ENCODE results near the gene SCNN1B. TPM values are rescaled to one million over a fixed set of nuclear protein-coding genes. Genes with fewer than 3 reads are reported as not detected.
"Not testable (repeated sequence)": the region's sequence is repeated elsewhere in the genome, so short reads cannot be mapped to it uniquely, and the experiment has no call there.

The SCNN1B gene
- total and polyA plus RNA-seq, 9 donors: 0.13 to 2.5 (median 1.0) TPM; not detected in 1

DNA sequence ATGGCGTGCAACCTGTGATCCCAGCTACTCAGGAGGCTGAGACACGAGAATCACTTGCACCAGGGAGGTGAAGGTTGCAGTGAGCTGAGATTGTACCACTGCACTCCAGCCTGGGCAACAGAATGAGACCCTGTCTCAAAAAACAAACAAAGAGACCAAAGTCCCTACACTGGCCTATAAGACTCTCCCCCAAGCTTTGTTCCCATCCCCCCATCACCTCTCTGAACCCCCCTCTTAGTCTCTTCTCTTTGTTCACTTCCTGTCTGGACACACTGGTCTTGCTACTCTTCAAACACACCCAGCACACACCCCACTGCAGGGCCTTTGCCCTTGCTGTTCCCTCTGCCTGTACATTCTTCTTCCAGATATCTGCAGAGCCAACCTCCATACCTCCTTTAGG, 7.8 kb upstream of the SCNN1B start:
- Histone ChIP-seq H3K27me3 (no peaks in the 10 kb centered on the region), H3K4me3 (no peak overlapping the region), H3K27ac (no peak overlapping the region), H3K36me3 (no peaks in the 10 kb centered on the region), H3K9me3 (no peaks in the 10 kb centered on the region), H3K4me1 (ENCODE audit: insufficient read depth) (no peaks in the 10 kb centered on the region)
- 75 to 81% (median 75%) methylated on average over 2 of the region's 2 CpGs for WGBS, 3 donors
- no peak for DNase-seq
- intact Hi-C loops (cut with DNase I): no loop called here
- no peak for TF ChIP-seq POLR2A (IDR thresholded peaks at IDR 0.05)
- TF ChIP-seq EP300 (IDR thresholded peaks at IDR 0.05): no peak
- TF ChIP-seq, protein P1, sequence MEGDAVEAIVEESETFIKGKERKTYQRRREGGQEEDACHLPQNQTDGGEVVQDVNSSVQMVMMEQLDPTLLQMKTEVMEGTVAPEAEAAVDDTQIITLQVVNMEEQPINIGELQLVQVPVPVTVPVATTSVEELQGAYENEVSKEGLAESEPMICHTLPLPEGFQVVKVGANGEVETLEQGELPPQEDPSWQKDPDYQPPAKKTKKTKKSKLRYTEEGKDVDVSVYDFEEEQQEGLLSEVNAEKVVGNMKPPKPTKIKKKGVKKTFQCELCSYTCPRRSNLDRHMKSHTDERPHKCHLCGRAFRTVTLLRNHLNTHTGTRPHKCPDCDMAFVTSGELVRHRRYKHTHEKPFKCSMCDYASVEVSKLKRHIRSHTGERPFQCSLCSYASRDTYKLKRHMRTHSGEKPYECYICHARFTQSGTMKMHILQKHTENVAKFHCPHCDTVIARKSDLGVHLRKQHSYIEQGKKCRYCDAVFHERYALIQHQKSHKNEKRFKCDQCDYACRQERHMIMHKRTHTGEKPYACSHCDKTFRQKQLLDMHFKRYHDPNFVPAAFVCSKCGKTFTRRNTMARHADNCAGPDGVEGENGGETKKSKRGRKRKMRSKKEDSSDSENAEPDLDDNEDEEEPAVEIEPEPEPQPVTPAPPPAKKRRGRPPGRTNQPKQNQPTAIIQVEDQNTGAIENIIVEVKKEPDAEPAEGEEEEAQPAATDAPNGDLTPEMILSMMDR (IDR thresholded peaks at IDR 0.05): no peak

DNA sequence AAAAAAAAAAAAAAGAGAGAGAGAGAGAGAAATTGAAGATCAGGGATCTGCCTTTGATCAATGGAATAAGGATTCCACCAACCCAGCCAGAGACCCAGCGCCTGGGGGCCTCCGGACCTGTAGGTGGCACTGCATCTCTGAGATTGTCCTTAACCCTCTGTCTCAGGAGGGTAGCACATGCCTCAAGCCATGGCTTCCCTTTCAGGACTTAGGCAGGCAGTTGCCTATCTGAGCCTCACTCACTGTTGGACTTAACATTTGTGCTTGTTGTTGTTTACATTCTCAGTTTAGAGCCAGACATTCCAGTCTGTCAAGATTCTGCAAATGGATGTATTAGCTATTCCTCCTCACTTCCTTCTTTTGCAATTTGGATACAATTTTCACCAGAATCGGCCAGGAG, 5.1 kb upstream of the SCNN1B start:
- Histone ChIP-seq H3K9me3 (no peaks in the 10 kb centered on the region), H3K36me3 (no peaks in the 10 kb centered on the region), H3K27me3 (no peaks in the 10 kb centered on the region), H3K4me1 (ENCODE audit: insufficient read depth) (no peaks in the 10 kb centered on the region), H3K4me3 (no peak overlapping the region), H3K27ac (no peak overlapping the region)
- 65 to 77% (median 74%) methylated on average over 3 of the region's 3 CpGs for WGBS, 3 donors
- no peak for DNase-seq
- no peak for TF ChIP-seq POLR2A (IDR thresholded peaks at IDR 0.05)
- TF ChIP-seq, protein P1 (IDR thresholded peaks at IDR 0.05): no peak
- no peak for TF ChIP-seq EP300 (IDR thresholded peaks at IDR 0.05)
- intact Hi-C loops (cut with DNase I): no loop called here

DNA sequence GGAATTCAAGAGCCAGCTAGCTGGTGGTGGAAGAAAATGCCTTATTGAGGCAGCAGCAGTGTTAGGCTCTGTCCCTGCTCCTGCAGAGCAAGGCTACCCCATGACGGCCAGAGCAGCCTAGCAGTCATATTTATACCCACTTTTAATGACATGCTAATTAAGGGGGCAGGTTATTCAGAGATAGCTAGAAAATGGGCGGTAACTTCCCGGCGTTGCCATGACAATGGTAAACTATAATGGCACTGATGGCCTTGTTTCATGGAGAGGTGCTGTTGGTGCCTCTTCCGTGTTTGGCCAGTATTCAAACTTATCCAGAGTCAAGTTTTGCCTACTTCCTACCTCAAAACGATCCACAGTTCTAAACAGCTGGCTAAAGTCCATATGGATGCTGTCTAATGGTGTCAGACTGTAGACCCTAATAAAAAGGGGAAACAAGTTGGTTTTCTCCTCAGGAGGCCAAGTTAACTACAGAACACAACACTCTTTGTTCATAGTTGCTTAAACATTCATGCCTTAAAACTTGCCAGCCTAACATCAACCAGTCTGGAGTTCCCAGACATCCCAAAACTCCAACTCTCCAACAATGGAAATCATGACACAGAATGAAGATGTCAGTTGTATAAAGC, 3.7 kb upstream of the SCNN1B start:
- 72 to 77% (median 73%) methylated on average over 6 of the region's 6 CpGs for WGBS, 3 donors
- no peak overlapping the region for H3K4me3 ChIP-seq
- H3K27ac ChIP-seq: no peak overlapping the region
- no peaks in the 10 kb centered on the region for H3K36me3 ChIP-seq
- H3K4me1 ChIP-seq (ENCODE audit: insufficient read depth): no peaks in the 10 kb centered on the region
- no peak for DNase-seq
- TF ChIP-seq POLR2A (IDR thresholded peaks at IDR 0.05): no peak
- no peak for TF ChIP-seq EP300 (IDR thresholded peaks at IDR 0.05)
- TF ChIP-seq, protein P1 (IDR thresholded peaks at IDR 0.05): no peak
- H3K9me3 ChIP-seq: no peaks in the 10 kb centered on the region
- no peaks in the 10 kb centered on the region for H3K27me3 ChIP-seq
- intact Hi-C loops (cut with DNase I): no loop called here

DNA sequence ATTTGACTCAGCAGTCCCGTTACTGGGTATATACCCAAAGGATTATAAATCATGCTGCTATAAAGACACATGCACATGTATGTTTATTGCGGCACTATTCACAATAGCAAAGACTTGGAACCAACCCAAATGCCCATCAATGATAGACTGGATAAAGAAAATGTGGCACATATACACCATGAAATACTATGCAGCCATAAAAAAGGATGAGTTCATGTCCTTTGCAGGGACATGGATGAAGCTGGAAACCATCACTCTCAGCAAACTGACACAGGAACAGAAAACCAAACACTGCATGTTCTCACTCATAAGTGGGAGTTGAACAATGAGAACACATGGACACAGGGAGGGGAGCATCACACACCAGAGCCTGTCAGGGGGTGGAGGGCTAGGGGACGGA, 2.3 kb upstream of the SCNN1B start:
- H3K36me3 ChIP-seq; DNase-seq; H3K9me3 ChIP-seq; H3K4me1 ChIP-seq (ENCODE audit: insufficient read depth); H3K4me3 ChIP-seq; intact Hi-C loops (cut with DNase I); H3K27ac ChIP-seq; H3K27me3 ChIP-seq: not testable (repeated sequence)
- WGBS, 3 donors: 59 to 73% (median 72%) methylated on average over 3 of the region's 3 CpGs

DNA sequence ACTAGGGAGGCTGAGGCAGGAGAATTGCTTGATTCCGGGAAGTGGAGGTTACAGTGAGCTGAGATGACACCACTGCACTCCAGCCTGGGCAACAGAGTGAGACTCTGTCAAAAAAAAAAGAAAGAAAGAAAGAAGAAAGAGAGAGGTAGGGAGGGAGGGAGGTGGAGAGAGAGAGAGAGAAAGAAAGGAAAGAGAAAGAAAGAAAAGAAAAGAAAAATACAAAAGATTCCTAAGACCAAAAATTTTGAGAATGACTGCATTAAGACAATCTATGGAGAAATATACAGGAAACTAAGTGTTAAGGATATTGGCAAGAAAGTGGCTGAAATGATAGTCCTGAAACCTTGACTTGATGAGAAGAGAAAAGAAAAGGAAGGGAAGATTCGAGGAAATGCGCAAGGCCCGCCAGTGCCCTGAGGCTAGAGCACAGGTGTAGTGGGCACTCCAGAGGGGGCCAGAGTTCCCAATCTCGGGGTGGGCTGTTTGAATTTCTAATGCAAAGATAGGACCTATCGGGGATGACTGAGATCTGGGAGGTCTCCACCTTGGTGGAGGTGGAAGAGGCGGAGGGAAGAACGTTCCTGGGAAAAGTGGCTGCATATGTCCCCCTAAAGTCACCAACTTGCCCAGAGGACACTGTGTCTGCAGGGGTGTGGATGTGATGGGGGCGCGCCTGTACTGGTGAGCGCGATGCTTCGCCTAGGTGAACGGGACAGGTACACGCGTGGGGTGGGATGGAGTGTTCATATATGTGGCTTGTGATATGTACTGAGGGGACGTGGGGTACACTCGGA, 654 bp upstream of the SCNN1B start:
- Histone ChIP-seq H3K27me3 (no peaks in the 10 kb centered on the region), H3K9me3 (no peaks in the 10 kb centered on the region), H3K36me3 (no peaks in the 10 kb centered on the region), H3K27ac (no peak overlapping the region), H3K4me3 (no peak overlapping the region), H3K4me1 (ENCODE audit: insufficient read depth) (no peaks in the 10 kb centered on the region)
- 13 to 17% (median 15%) methylated on average over 18 of the region's 18 CpGs for WGBS, 3 donors
- TF ChIP-seq POLR2A (IDR thresholded peaks at IDR 0.05): no peak
- TF ChIP-seq EP300 (IDR thresholded peaks at IDR 0.05): no peak
- TF ChIP-seq, protein P1 (IDR thresholded peaks at IDR 0.05): no peak
- intact Hi-C loops (cut with DNase I): no loop called here
- no peak for DNase-seq
